ENCODE measurements around the gene MACROD2. TPM values are rescaled to one million over a fixed set of nuclear protein-coding genes. Genes with fewer than 3 reads are reported as not detected.
A peak's percentile ranks its signal among the peaks of the same experiment; 100 is the strongest.

The MACROD2 gene
- total RNA-seq, 3 donors from 2014 or later = 3.2 to 7.6 (median 6.4) TPM

DNA sequence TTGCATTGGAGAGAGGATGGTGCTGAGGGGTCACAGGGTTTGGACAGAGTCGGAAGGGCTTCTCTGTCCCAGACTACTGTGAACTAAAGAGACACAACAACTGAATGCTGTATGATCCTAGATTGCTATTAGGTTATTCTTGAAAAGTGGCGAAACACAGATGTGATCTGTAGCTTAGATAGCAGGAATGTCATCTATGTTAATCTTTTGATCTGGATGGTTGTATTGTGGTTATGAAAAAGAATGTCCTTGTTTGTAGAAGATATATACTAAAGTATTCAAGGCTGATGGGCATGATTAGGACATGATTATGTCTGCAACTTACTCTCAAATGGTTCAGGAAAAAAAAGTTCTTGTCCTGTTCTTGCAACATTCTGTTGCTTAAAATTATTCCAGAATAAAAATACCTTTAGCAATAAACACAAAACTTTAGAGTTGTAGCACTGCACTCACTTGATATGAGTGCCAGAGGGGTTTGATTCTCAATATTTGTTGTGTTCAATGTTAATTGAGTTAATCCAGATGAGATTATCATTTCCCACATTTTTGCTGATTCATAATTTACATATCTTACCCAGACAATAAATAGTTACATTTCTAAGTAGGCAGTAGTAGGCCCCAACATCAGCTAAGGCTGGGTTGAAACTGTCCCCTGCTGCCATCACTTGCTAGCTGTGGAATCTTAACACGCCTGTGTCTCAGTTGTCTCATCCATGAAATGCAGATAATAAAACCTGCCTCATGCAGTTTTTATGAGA is 1932.8 kb downstream of the MACROD2 start:
- Histone ChIP-seq H3K4me3 (no peak overlapping the region), H3K36me3 (ENCODE audit: low read depth) (no peaks in the 10 kb centered on the region), H3K4me1 (ENCODE audit: low read depth) (no peaks in the 10 kb centered on the region), H3K9me3 (no peaks in the 10 kb centered on the region)
- DNase-seq (no peak), ATAC-seq (no peak)
- TF ChIP-seq, protein P1, sequence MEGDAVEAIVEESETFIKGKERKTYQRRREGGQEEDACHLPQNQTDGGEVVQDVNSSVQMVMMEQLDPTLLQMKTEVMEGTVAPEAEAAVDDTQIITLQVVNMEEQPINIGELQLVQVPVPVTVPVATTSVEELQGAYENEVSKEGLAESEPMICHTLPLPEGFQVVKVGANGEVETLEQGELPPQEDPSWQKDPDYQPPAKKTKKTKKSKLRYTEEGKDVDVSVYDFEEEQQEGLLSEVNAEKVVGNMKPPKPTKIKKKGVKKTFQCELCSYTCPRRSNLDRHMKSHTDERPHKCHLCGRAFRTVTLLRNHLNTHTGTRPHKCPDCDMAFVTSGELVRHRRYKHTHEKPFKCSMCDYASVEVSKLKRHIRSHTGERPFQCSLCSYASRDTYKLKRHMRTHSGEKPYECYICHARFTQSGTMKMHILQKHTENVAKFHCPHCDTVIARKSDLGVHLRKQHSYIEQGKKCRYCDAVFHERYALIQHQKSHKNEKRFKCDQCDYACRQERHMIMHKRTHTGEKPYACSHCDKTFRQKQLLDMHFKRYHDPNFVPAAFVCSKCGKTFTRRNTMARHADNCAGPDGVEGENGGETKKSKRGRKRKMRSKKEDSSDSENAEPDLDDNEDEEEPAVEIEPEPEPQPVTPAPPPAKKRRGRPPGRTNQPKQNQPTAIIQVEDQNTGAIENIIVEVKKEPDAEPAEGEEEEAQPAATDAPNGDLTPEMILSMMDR (IDR thresholded peaks at IDR 0.05) = no peak
- intact Hi-C loops (cut with DNase I, micrococcal nuclease) = no loop called here

DNA sequence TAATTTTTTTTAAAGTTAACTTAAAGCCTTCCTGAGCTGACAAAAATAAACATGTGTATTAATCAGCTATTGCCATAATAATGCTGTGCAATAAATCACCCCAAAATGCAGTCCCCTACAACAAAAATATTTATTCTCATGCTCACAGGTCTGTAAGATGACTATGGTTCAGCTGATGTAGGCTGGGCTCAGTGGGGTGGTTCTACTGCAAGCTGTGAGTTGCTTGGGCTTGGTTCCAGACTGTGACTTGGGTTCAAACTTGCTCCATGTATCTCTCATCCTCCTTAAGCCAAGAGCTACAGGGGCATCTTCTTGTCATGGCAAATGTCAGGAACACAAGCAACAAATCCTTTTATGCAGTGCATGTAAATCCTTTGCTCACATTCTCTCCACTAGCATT is 1933.6 kb downstream of the MACROD2 start:
- TF ChIP-seq, protein P1 (IDR thresholded peaks at IDR 0.05) = no peak
- Histone ChIP-seq H3K9me3 (no peaks in the 10 kb centered on the region), H3K36me3 (ENCODE audit: low read depth) (no peaks in the 10 kb centered on the region), H3K4me1 (ENCODE audit: low read depth) (no peaks in the 10 kb centered on the region), H3K4me3 (no peak overlapping the region)
- intact Hi-C loops (cut with DNase I, micrococcal nuclease) = no loop called here
- DNase-seq (no peak), ATAC-seq (no peak)

DNA sequence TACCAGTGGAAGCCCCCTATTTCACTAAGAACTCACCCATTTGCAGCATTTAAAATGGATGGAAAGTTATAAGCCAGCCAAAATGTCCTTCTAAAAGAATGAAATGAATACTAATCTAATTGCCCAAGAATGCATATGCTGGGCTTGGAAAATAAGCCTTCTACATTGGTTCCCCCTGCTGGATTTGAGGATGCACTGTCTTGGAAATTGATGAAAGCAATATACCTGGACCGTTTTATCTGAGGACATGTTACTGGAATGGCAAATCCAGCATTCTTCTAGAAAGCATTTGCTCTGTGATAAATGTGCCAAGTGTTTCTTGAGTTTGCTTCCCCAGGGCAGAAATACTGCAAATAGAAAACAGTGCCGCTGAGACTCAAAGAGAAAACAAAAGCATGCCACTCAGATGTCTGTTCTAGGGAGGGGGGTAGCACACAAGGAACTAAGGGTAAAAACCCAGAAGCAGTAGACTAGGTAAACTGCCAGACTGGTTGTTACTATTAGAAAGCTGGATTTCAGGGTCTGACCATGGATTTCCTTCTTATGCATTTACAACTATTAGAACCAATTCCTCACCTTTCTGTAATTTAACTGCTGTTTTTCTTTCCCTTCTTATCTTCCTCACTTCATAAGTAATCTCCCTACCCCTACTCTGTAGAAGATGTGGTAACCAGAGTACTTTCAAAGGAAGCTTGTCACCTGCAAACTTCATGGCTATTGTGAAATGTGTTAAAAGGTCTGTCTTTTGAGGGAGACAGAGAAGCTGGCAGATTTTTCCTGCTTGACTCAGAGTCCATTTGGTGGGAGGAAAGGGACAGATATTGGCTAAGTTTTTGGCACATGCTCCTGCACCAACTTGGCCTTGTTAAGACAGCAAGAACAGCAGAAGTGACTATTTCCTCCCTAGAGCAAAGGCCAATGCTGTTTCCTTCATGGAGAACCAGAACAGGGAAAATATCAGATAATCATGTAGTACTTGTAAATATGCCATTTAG is 1935.3 kb downstream of the MACROD2 start:
- Histone ChIP-seq H3K4me3 (no peak overlapping the region), H3K4me1 (ENCODE audit: low read depth) (no peaks in the 10 kb centered on the region), H3K36me3 (ENCODE audit: low read depth) (no peaks in the 10 kb centered on the region), H3K9me3 (no peaks in the 10 kb centered on the region)
- DNase-seq = peak in 1 of 3 donors; percentile 9
- intact Hi-C loops (cut with DNase I, micrococcal nuclease) = no loop called here
- ATAC-seq = no peak
- TF ChIP-seq, protein P1 (IDR thresholded peaks at IDR 0.05) = no peak

DNA sequence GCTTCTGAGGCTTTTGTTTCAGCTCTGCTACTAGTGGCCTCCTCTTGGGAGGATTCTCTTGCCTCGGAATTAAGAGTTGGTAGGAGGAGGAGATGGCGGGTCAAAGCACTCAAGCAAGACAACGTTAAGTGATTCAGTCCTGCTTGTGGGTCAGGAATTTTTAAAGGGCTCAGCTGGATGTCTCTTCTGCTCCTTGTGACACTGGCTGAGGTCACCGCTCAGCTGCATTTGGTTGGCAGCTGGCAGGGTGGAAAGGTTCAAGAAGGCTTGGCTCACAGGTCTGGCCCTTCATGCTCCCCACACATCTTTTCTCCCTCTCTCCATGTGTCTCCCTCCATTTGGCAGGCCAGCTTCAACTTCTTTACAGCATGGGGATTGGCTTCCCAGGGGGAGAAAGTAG is 1936.6 kb downstream of the MACROD2 start:
- TF ChIP-seq, protein P1 (IDR thresholded peaks at IDR 0.05) = no peak
- intact Hi-C loops (cut with DNase I, micrococcal nuclease) = no loop called here
- Histone ChIP-seq H3K9me3 (no peaks in the 10 kb centered on the region), H3K36me3 (ENCODE audit: low read depth) (no peaks in the 10 kb centered on the region), H3K4me3 (no peak overlapping the region), H3K4me1 (ENCODE audit: low read depth) (no peaks in the 10 kb centered on the region)
- ATAC-seq = no peak
- DNase-seq = no peak

DNA sequence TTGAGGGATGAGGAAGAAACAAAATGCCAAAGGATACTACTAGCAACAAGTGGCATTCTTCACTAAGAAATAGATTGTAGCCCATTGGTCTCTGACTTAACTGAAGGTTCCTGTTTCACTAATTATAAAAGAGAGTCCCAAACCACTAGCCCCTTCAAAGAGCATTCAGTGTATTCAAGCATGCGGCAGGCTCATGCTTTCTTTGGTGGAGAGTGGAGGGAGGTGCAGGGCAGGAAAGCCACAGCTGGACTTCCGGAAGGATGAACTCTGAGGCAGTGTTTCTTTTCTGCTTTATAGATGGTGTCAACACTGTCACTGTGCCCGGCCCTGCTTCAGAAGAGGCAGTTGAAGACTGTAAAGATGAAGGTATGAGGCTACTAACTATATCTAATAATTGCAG is 1941.9 kb downstream of the MACROD2 start:
- H3K4me1 ChIP-seq (ENCODE audit: low read depth) = no peaks in the 10 kb centered on the region
- intact Hi-C loops (cut with DNase I, micrococcal nuclease) = no loop called here
- peaks cover 4% of the 10 kb centered on the region for H3K9me3 ChIP-seq
- H3K4me3 ChIP-seq = no peak overlapping the region
- ATAC-seq (no peak), DNase-seq (no peak)
- H3K36me3 ChIP-seq (ENCODE audit: low read depth) = no peaks in the 10 kb centered on the region
- TF ChIP-seq, protein P1 (IDR thresholded peaks at IDR 0.05) = no peak
